NT2/D1 (cell line): ENCODE data around the gene TOLLIP.

Experiments
- DNase-seq: peaks from one replicate; pipeline ENCODE4 v3.0.0-alpha.2; 2011; ENCODE audit warnings: low read depth, low spot score
- H3K27me3 ChIP-seq: 2 replicates; pipeline ENCODE4 v1.6.0; 2011; ENCODE audit warnings: mild to moderate bottlenecking; ENCODE audit not compliant: insufficient read length, insufficient read depth
- H3K36me3 ChIP-seq: 2 replicates; pipeline ENCODE4 v1.6.1; 2011; ENCODE audit warnings: mild to moderate bottlenecking, low read length, mixed read lengths; ENCODE audit not compliant: insufficient read depth, insufficient read length
- H3K4me1 ChIP-seq: 2 replicates; pipeline ENCODE4 v1.5.1; 2011; ENCODE audit not compliant: insufficient read depth, insufficient read length
- H3K4me3 ChIP-seq: 2 replicates; pipeline ENCODE4 v1.5.1; 2011; ENCODE audit warnings: low read depth; ENCODE audit not compliant: insufficient read length
- H3K9ac ChIP-seq: 2 replicates; pipeline ENCODE4 v1.6.0; 2011; ENCODE audit warnings: low read depth; ENCODE audit not compliant: insufficient read length
- H3K9me3 ChIP-seq: 2 replicates; pipeline ENCODE4 v1.5.1; 2011; ENCODE audit warnings: mild to moderate bottlenecking, low read length; ENCODE audit not compliant: insufficient read depth
- SUZ12 ChIP-seq: IDR thresholded peaks from 2 replicates; pipeline ENCODE4 v1.6.1; 2011; ENCODE audit not compliant: insufficient read length, insufficient read depth; ENCODE audit errors: extremely low read depth
- YY1 ChIP-seq: IDR thresholded peaks from 2 replicates; pipeline ENCODE4 v1.6.1; 2011; ENCODE audit not compliant: insufficient read length, insufficient read depth
- ZNF274 ChIP-seq: IDR thresholded peaks from 2 replicates; pipeline ENCODE4 v1.6.1; 2011; ENCODE audit warnings: mild to moderate bottlenecking, low read depth, low read length

The TOLLIP gene

DNA sequence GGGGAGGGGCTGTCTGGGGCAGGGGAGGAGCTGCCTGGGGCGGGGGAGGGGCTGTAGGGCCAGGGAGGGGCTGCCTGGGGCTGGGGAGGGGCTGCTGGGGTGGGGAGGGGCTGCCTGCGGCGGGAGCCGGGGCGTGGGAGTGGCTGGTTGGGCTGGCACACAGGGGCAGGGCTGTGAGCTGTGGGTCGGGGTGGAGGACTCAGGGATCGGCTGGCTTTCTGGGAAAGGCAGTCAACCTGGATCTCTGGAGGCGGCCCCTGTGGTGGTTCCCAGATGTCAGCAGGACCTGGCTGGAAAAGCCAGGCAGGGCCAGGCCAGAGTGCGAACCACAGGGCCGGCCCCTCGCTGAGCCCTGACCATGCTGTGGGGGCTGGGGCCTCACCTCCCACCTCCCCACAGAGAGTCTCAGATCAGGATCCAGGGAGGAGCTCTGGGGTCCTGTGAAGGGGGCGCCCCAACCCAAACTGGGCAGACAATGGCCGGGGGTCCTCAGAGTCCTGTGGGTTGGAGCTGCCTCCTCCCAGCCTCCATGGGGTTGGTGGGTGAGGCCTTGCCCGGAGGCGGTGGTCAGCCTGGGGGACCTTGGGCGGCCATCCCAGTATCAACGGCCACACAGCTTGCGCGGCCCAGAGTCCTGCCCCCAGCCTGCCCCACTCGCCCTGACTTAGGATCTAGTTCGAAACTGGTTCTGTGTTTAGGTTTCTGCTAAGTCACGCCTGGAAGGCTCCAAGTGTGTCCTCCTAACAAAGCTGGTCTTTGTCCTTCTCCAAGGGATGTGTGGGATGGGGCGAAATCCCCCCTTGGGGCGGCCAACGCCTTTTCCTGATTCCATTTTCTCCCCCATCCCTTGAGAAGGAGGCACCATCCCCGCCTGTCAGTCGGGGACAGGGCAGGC lies 84.7 kb downstream of the TOLLIP start:
- H3K4me3 ChIP-seq = no peak overlapping the region
- no peaks in the 10 kb centered on the region for H3K27me3 ChIP-seq
- H3K9me3 ChIP-seq = no peaks in the 10 kb centered on the region

More for the DNA sequence above, 84.7 kb downstream of the TOLLIP start:
- peak overlapping the region; percentile 57 for H3K9ac ChIP-seq
- no peak for DNase-seq
- peaks cover 32% of the 10 kb centered on the region for H3K4me1 ChIP-seq
- H3K36me3 ChIP-seq = no peaks in the 10 kb centered on the region
- TF ChIP-seq SUZ12 = no peak
- TF ChIP-seq YY1 = no peak
- no peak for TF ChIP-seq ZNF274
